Measurements from ENCODE around the gene ERC2.

- TF ChIP-seq CTCF (conservative IDR thresholded peaks at IDR 0.05 in 1 of 2, IDR thresholded peaks at IDR 0.05 in 1 of 2; ENCODE audit: extremely low read depth in 1 of 2, insufficient read depth in 1 of 2, low read depth in 1 of 2, low read length in 2 of 2) (no peak), EZH2 (IDR thresholded peaks at IDR 0.05; ENCODE audit: borderline replicate concordance, low read length) (no peak)
These were observed 278.7 kb downstream of the ERC2 start for GRCh38 chr3:56189536-56189935.

Measured in mammary epithelial cell (primary cell).